ENCODE measurements around the gene RHBDD3.

DNA sequence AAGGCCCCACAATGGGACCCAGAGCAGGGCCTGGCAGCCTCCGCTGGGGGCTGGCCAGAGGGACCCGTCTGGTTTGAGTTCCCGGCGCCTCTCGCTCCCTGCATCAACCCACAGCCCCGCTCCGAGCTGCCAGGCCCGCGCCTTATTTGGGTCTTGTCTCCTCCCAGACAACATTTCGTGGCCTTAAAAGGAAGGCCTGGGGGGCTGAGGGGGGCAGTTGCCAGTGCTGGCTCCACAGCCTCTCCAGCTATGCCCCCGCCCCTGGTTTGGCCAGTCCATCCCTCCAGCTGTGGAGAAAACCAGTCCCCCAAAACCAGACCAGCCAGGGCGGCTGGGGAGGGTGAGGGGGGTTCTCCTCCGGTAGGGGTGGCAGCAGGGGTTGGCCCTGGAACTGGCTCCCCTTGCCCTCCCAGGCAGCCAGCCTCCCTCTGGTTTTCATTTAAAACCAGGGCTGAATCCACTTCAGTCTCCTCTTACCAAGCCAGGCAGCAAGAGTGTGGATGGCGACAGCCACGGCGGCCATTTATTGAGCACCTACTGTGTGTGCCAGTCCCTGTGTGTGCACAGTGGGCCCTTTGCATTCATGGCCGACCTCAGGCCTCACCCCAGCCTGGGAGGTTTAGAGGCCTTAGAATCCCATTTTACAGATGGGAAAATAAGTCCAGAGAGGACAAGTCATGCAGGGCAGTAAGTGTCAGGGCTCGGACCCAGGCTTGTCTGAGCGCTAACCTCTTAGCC is 43.5 kb downstream of the RHBDD3 start:
- TF ChIP-seq CTCF (IDR thresholded peaks at IDR 0.05; ENCODE audit: low read depth, low read length) (no peak), EZH2phosphoT487 (IDR thresholded peaks at IDR 0.05; ENCODE audit: low read depth) (no peak)
